ENCODE data around the gene SULT4A1. TPM values are rescaled to one million over a fixed set of nuclear protein-coding genes. Genes with fewer than 3 reads are reported as not detected.

SULT4A1 gene
- total RNA-seq, 1 donor from 2014 or later, result 2.9 TPM

DNA sequence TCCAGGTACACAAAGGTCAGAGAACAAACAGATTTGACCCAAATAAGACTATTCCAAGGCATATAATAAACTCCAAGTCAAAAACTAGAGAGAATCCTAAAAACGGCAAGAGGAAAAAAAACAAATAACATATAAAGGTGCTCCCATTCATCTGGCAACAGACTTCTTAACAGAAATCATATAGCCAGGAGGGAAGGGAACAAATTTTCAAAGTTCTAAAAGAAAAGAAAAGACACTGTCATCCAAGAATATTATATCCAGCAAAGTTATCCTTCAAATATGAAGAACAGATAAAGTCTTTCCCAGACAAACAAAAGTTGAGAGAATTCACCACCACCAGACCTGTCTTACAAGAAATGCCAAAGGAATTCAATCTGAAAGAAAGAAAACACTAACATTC is 61.3 kb downstream of the SULT4A1 start:
- Mint-ChIP-seq H3K27ac (ENCODE audit: unreplicated experiment) (no peak overlapping the region), H3K9me3 (ENCODE audit: low read depth) (peaks cover 18% of the 10 kb centered on the region), H3K27me3 (ENCODE audit: low read depth) (peaks cover 18% of the 10 kb centered on the region), H3K4me3 (ENCODE audit: unreplicated experiment) (no peak overlapping the region), H3K36me3 (ENCODE audit: low read depth) (peaks cover 1% of the 10 kb centered on the region), H3K4me1 (ENCODE audit: low read depth) (no peaks in the 10 kb centered on the region)
- TF ChIP-seq, protein P1, sequence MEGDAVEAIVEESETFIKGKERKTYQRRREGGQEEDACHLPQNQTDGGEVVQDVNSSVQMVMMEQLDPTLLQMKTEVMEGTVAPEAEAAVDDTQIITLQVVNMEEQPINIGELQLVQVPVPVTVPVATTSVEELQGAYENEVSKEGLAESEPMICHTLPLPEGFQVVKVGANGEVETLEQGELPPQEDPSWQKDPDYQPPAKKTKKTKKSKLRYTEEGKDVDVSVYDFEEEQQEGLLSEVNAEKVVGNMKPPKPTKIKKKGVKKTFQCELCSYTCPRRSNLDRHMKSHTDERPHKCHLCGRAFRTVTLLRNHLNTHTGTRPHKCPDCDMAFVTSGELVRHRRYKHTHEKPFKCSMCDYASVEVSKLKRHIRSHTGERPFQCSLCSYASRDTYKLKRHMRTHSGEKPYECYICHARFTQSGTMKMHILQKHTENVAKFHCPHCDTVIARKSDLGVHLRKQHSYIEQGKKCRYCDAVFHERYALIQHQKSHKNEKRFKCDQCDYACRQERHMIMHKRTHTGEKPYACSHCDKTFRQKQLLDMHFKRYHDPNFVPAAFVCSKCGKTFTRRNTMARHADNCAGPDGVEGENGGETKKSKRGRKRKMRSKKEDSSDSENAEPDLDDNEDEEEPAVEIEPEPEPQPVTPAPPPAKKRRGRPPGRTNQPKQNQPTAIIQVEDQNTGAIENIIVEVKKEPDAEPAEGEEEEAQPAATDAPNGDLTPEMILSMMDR (IDR thresholded peaks at IDR 0.05), result no peak
- DNase-seq (ENCODE audit: low spot score), result no peak

DNA sequence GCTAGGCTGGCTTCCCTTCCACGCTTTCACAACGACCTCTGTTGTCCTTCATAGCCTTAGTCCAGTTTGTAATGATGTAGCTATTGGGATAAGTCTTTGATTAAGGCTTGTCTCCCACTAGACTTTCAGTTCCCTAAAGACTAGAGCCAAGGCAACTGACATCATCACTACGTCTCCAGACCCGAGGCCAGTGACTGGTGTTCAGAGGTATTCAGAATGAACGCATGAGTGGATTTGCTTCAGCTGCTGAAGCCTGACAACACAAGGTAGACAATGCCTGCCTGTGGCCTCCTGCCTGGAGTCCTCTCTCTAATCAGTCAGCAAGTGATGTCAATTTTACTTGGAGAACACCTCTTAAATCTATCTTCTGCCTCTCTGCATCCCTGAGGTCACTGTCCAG is 63.8 kb downstream of the SULT4A1 start:
- Mint-ChIP-seq H3K36me3 (ENCODE audit: low read depth) (peaks cover 1% of the 10 kb centered on the region), H3K27ac (ENCODE audit: unreplicated experiment) (no peak overlapping the region), H3K4me3 (ENCODE audit: unreplicated experiment) (no peak overlapping the region), H3K27me3 (ENCODE audit: low read depth) (peaks cover 11% of the 10 kb centered on the region), H3K4me1 (ENCODE audit: low read depth) (no peaks in the 10 kb centered on the region), H3K9me3 (ENCODE audit: low read depth) (peaks cover 18% of the 10 kb centered on the region)
- TF ChIP-seq, protein P1 (IDR thresholded peaks at IDR 0.05), result no peak
- no peak for DNase-seq (ENCODE audit: low spot score)

DNA sequence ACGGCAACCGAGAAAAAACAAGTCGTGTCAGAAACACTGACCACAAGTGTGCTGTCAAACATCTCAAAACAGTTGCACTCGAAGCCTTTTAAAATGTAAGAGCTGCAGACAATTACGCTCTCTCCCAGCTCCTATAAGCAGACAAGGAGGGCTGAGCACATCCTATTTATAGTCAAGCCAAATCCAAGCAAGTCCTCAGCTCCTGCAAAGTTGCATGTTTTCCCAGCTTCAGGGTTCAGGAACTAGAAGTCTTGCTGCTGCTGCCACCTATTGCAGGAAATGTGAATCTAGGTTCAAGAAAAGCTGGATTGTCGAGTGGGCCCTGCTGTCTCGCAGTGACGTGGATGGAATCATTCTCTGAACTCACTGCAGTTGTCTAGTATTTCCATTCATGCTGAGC is 65.7 kb downstream of the SULT4A1 start:
- no peak for DNase-seq (ENCODE audit: low spot score)
- TF ChIP-seq, protein P1 (IDR thresholded peaks at IDR 0.05), result peak; percentile 72
- no peak overlapping the region for H3K4me3 Mint-ChIP-seq (ENCODE audit: unreplicated experiment)
- H3K27me3 Mint-ChIP-seq (ENCODE audit: low read depth), result peaks cover 9% of the 10 kb centered on the region
- H3K36me3 Mint-ChIP-seq (ENCODE audit: low read depth), result peaks cover under 1% of the 10 kb centered on the region
- H3K4me1 Mint-ChIP-seq (ENCODE audit: low read depth), result no peaks in the 10 kb centered on the region
- H3K9me3 Mint-ChIP-seq (ENCODE audit: low read depth), result peaks cover 13% of the 10 kb centered on the region
- H3K27ac Mint-ChIP-seq (ENCODE audit: unreplicated experiment), result no peak overlapping the region

DNA sequence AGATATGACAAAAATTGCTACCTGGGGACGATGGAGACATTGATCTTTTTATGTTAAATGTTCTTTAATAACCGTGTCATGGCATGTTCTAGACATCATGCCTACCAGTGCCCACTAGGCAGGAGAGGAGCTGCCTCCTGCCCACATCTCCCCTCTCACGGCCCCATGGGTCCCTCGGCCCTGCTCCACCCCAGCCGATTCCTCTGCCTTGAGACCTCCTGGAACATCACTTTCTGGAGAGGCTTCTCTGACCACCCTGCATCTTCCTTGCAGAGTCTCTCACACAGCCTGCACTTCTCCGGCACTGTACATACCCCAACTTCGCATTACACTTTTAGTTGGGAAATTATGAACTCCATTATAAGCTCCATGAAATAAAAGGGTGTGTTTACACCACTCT is 67.0 kb downstream of the SULT4A1 start:
- Mint-ChIP-seq H3K36me3 (ENCODE audit: low read depth) (no peaks in the 10 kb centered on the region), H3K27ac (ENCODE audit: unreplicated experiment) (no peak overlapping the region), H3K27me3 (ENCODE audit: low read depth) (peaks cover 9% of the 10 kb centered on the region), H3K4me1 (ENCODE audit: low read depth) (no peaks in the 10 kb centered on the region), H3K4me3 (ENCODE audit: unreplicated experiment) (no peak overlapping the region), H3K9me3 (ENCODE audit: low read depth) (peaks cover under 1% of the 10 kb centered on the region)
- no peak for DNase-seq (ENCODE audit: low spot score)
- TF ChIP-seq, protein P1 (IDR thresholded peaks at IDR 0.05), result no peak

DNA sequence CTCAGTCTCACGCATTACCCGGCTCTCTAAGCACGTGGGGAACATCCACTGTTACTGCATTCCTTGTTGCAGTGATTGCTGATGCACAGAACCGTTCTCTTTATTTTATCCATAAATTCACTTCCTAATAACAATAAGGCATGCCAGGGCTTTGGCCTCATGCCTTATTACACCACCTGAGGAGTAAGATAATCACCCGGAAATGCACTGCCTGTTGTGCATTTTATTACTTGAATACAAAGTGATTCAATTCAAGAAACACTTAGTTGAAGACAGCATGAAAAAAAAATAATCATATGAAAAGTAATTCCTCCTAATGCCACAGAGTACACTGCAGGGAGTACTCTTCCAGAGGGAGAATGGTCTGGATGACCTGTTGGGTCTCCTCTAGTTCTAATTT is 69.4 kb downstream of the SULT4A1 start:
- no peak for DNase-seq (ENCODE audit: low spot score)
- H3K27me3 Mint-ChIP-seq (ENCODE audit: low read depth), result peaks cover 19% of the 10 kb centered on the region
- TF ChIP-seq, protein P1 (IDR thresholded peaks at IDR 0.05), result no peak
- H3K36me3 Mint-ChIP-seq (ENCODE audit: low read depth), result no peaks in the 10 kb centered on the region
- no peaks in the 10 kb centered on the region for H3K4me1 Mint-ChIP-seq (ENCODE audit: low read depth)
- H3K9me3 Mint-ChIP-seq (ENCODE audit: low read depth), result peaks cover under 1% of the 10 kb centered on the region
- H3K4me3 Mint-ChIP-seq (ENCODE audit: unreplicated experiment), result no peak overlapping the region
- no peak overlapping the region for H3K27ac Mint-ChIP-seq (ENCODE audit: unreplicated experiment)
